Islet precursor cell (in vitro differentiated cells): Measurements from ENCODE around the gene ZNF679.
"Not testable (repeated sequence)": the region's sequence is repeated elsewhere in the genome, so short reads cannot be mapped to it uniquely, and the experiment has no call there.

Experiments used
- DNase-seq: peaks from one replicate; pipeline ENCODE4 v3.0.0-alpha.2; 2018

Gene ZNF679

DNA sequence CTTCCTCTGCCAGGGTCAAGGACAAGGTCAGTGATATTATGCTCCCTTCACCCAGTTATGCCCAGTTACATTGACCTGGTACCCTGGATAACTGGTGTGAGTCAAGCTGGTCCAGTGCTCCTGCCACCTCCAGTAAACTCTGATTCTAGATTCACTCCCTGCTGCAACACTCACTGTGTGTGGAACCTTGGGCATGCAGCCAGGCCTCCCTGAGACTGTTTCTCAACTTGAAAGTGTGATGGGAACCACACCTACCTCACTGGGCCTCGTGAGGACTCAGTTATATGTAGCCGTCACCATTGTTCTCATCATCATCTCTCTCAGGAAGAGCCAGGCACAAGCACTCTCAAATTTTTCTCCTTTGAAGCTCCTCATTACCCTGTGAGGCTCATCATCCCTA is 84.6 kb downstream of the ZNF679 start:
- DNase-seq: no peak

DNA sequence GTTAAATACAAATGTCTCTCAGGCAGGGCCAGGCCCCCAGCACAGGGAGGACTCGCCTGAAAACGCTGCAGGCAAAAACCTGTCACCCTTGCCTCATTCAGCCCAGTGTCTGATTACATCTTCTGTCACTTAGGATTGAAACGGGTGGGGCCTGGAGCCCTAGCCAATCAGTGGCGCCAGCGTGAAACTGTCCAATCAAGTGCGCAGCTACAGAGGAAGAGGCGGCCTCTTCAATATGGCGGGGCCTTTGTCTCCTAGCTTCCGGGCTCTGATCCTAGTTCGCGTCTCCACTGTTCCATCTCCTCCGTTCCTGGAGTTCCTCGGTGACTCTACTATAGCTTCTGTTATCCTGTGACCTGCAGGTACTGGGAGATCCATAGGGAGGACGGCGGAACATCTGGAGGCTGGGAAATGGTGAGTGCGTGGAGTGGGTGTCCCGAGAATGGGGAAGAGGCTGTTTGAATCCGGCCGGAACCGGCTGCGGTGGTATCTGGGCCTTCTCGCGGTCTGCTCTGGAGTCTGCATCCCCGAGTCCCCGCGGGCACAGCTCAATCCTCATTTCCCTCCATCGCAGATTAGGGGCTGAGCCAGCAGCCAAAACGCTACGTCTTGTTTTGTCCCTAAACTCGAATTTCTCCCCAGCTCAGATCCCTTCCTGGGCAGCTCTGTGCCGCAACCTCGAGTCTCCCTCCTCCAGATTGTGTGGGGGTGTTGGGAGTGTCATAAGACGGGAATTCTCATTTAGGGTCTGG is 85.6 kb downstream of the ZNF679 start, which contains the start of gene ZNF736:
Gene ZNF736, plus strand, starts transcription at position 222 of the 752 bp plus-strand sequence. Its CDS starts 190 bp downstream, at position 412.
- DNase-seq: no peak

DNA sequence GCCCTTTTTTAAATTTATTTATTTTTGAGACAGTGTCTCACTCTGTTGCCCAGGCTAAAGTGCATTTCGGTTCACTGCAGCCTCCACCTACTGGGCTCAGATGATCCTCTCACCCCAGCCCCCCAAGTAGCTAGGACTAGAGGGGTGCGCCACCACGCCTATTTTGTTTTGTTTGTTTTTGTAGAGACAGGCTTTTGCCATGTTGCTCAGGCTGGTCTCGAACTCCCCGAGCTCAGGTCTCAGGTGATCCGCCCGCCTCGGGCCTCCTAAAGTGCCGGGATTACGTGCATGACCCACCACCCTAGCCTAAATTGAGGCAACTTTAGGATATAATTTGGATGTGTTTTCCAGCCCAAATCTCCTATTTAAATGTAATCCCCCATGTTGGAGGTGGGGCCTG is 86.3 kb downstream of the ZNF679 start:
- DNase-seq: no peak

DNA sequence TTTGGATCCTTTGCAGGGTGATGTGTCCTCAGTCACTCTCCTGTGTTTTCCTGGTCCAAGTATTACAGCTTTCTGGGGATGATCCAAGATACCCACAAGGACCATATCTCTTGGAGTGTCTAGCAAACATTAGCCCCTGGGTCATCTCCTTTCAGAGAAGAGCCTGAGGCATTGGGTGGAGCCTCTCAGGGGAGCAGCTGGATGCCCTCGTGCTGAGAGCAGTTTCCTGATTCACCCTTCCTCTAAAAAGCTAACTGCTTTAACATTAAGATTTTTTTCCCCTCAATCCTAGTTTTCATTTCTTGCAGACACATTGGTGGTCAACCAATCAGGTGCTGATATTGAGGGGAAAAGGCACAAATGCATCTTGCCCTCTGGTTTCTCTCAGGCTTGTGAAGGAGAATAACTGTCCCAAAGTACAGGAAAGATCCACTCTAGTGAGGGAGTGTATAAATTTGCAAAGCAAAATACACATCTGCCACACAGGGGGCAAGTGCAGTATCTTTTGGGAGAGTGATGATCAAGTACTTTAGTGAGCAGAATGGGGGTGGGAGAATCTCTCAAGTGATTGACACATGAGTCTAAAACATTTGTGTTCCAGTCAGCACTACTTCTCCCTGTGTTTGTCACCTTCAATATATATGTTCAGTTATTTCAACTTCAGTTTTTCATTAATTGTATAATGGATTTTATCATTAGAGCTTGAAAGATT is 87.9 kb downstream of the ZNF679 start:
- not testable (repeated sequence) for DNase-seq
